Peyer's patch (tissue), 4 donors: ENCODE results near the gene NPTXR.

Experiments used
- CTCF ChIP-seq, 6 experiments: fragments of 450-650 bp in 4 of 6; fragments of 200-600 bp in 2 of 6; sonication (generic) in 1 of 6; IDR thresholded peaks; one replicate each; pipeline ENCODE4 v1.5.1; 2017 to 2019; ENCODE audit warnings: antibody characterized with exemption in 6 of 6, mild to moderate bottlenecking in 3 of 6, moderate library complexity in 1 of 6
- POLR2A ChIP-seq, 2 donors: fragments of 450-650 bp; IDR thresholded peaks; one replicate each; pipeline ENCODE4 v1.5.1; 2017; ENCODE audit warnings: antibody characterized with exemption in 2 of 2, mild to moderate bottlenecking in 2 of 2, moderate library complexity in 2 of 2

- no peak for TF ChIP-seq POLR2A (IDR thresholded peaks at IDR 0.05)
- no peak for TF ChIP-seq CTCF (IDR thresholded peaks at IDR 0.05)
Observed at GRCh38 chr22:38844315-38845003, 631 bp upstream of the NPTXR start.
